HG03025 (cell line): ENCODE measurements around the gene OR2A7.
"Not testable (repeated sequence)": the region's sequence is repeated elsewhere in the genome, so short reads cannot be mapped to it uniquely, and the experiment has no call there.

Experiments
- ATAC-seq: cut with Tn5 transposase; IDR thresholded peaks from one replicate; pipeline ENCODE4 v1.9.1; 2021; ENCODE audit warnings: mild to moderate bottlenecking, moderate library complexity; ENCODE audit not compliant: unreplicated experiment, low FRiP score

The OR2A7 gene

DNA sequence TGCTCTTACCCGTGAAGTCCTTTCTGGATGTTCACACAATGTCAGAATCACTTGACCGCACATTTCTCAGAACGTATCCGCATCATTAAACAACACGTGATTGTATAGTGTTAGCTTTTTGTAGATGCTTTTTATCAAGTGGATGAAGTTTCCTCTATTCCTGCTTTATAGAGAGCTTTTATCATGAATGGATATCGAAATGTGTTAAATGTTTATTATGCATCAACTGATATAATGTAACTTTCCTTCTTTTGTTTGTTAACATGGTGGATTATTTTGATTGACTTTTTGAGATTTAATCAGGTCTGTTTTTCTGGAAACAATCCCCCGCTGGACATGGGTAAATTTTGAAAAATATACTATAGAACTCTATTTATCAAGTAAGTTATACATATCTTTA is at the start of gene OR2A7:
Gene OR2A7, minus strand, starts transcription at position 101 of the 400 bp plus-strand sequence. CDS start 5,164 bp downstream, outside the sequence.
- not testable (repeated sequence) for ATAC-seq

DNA sequence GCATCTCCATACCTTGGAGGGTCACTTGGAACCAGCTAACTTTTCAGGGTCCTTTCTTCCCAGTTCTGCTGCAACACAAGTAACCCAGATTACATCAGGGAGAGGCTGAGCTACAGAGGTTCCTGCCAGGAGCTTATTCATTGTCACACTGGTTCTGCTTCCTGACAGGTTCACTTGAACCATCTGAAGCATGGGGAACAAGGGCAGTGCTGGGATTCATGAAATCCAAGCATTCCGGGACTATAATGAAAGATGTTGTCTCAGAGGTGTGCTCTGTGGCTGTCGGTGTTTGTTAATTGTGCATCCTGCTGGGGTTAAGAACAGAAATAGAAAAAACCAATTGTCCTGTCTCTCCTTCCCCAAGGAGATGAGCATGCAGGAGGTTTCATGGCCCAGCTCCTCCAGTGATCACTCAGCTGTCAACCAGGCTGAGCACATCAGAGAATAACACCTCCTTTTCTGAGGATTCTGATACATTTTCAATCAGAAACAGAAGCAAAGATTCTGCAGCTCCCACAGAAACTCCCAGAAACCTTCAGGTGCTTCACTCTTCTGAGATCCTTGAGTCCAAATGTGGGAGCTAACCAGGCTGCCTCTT is 47.4 kb upstream of the OR2A7 start, which contains the start of gene OR2A1:
Gene OR2A1, plus strand, starts transcription at position 548 of the 598 bp plus-strand sequence. CDS start 5,706 bp downstream, outside the sequence.
- ATAC-seq = not testable (repeated sequence)

GRCh38 chr7:144311218-144311617 is 46.6 kb upstream of the OR2A7 start:
- ATAC-seq = not testable (repeated sequence)

- ATAC-seq = not testable (repeated sequence)
Measured at GRCh38 chr7:144309702-144310101, 45.1 kb upstream of the OR2A7 start.

- not testable (repeated sequence) for ATAC-seq
Measured at GRCh38 chr7:144305156-144305555, 40.6 kb upstream of the OR2A7 start.

DNA sequence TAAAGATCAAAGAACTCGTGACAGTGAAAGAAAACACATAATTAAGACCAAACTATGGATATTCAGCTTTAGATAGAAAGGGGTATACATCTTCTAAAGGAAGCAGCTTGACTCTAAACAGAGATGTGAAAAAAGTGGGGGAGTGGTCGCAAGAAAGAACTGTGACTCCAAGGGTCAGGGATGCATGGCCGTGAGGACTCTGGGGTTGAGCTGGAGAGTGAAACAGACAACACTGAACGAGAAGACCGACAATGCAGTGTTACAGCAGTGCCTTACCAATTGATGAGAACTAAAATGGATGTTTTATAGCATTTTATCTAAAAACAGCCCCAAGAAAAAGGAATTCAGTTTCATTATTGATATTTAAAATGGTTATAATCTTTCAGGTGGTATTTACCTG is 39.0 kb upstream of the OR2A7 start:
- ATAC-seq = not testable (repeated sequence)

DNA sequence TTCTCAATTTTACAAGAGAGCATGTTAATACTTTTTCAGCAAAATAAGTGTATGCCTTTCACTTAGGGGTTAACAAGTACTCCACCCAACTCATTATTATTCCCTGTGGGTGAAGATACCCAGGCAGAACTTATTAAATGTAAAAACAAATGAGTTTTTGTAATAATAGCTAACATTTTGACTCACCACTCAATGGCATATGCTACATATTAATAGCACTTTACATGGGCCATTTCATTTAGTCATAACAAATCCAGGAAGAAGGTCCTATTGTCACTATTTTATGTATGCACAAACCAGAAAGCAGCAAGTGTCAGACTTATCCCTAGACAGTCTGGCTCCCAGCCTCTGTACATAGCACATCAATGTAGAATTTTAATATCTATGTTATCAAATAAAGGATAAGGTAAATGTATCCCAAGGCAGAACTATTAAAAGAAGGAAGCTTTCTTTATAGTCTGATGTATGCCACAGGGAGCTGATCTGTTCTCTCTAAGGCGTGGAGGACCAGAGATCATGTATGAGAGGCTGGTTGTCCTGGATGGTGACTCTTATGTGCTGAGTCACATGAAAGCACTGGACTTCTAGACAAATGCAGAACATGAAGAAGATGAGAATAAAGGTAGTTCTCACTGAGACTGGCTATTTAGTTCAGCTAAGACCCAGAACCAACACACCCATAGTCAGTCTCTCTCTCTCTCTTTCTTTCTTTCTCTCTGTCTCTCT is 38.1 kb upstream of the OR2A7 start:
- ATAC-seq = not testable (repeated sequence)

- ATAC-seq = peak; percentile 75
Measured at GRCh38 chr7:144293794-144294499, 29.4 kb upstream of the OR2A7 start.

- not testable (repeated sequence) for ATAC-seq
Measured at GRCh38 chr7:144292384-144293161, 28.0 kb upstream of the OR2A7 start.

DNA sequence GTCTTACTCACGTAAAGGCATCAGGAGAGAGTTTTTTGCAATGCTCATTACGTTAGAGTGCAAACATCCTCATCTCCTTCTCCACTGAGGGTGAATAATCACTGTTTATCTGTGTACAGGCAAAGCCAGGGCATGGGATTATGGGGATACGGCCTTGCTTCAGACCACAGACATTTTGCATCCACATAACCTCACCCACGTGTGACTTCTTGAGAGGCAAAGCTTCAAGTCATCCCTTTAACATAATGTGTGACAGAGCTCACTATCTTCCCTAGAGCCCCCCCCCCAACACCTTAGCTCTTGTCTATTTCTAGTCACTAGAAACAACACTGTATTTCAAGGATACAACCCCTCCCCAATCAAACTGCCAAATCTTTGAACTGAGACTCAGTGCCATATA is 27.0 kb upstream of the OR2A7 start:
- ATAC-seq = not testable (repeated sequence)

DNA sequence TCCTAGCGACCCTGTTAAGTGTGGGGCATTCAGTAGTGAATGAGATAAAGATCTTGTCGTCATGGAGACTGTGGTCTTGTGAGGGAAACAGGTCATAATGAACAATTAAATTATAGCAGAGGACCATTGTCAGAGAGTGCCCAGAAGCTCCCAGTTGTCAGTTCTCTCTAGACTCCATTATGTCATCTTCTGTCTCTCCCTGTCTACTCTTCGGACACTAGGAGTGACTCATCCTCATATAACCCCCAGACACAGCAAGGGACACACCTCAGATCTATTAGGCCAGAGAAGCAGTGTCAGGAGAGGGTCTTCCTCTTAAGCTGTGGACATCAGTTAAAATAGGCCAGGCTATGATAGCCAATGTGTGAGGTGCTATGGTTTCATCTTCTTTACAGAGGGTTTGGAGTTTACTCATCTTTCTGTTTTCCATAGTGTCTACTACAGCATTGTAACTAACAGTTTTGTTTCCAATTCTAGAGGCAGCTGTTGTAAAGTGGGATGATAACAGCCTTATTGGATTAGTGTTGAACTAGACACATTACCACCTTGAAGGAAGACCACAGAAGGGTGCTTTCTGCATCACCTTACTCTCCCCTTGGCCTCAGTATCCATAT is 22.7 kb upstream of the OR2A7 start:
- not testable (repeated sequence) for ATAC-seq

- not testable (repeated sequence) for ATAC-seq
Measured at GRCh38 chr7:144283716-144284115, 19.1 kb upstream of the OR2A7 start.

- not testable (repeated sequence) for ATAC-seq
Measured at GRCh38 chr7:144282490-144282889, 17.9 kb upstream of the OR2A7 start.

DNA sequence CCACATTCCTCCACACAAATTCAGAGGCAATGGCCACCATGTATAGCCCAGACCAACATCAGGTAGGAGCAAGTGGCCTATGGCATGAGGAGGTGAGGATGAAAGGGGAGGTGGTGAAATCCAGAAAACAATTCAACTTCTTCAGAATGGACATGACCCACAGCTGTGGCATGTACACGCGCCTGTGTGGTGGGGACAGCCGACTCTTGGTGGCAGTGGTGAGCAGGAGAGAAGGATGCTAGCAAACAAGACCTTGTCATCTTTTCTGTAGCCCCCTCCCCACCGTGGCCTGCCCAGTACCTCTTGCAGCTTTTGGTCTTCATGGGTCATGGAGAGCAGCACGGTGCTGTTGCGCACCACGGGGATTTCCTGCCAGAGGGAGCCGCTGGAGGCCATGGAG is 17.4 kb upstream of the OR2A7 start:
- ATAC-seq = not testable (repeated sequence)

DNA sequence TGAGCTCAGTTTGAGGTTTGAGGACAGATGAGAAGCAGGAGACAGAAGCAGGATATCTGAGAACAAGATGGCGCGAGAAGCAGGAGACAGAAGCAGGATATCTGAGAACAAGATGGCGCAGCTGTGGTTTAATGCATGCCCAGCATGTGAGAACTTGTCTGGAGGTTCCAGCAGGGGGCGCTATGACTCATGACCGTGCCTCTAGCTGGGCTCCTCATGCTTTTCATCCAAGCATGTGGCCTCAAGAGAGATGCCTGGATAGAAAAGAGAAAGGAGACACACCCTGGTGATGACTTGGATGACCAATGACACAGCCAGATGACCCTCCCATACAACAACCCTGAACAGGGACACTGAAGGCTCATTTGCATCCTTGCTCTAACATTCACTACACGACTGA is 15.4 kb upstream of the OR2A7 start:
- ATAC-seq = not testable (repeated sequence)

DNA sequence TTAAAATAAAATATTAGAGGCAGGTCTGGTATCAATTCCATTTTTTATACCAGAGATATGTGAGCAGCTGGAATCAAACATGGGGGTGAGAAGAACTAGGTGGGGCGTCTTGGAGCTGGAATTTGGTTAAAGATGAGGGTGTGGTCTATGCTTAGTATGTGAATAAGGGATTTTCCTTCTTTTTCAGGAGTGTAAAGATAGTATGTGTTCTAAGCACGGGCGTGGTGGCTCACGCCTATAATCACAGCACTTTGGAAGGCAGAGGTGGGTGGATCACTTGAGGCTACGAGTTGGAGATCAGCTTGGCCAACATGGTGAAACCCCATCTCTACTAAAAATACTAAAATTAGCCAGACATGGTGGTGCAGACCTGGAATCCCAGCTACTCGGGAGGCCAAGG is 10.7 kb upstream of the OR2A7 start:
- ATAC-seq = not testable (repeated sequence)

GRCh38 chr7:144269188-144269587 is 4.6 kb upstream of the OR2A7 start, which contains the start of gene CTAGE8:
CTAGE8 (minus strand) TSS chr7:144269288; CDS start chr7:144269250, 38 bp downstream.
- not testable (repeated sequence) for ATAC-seq

DNA sequence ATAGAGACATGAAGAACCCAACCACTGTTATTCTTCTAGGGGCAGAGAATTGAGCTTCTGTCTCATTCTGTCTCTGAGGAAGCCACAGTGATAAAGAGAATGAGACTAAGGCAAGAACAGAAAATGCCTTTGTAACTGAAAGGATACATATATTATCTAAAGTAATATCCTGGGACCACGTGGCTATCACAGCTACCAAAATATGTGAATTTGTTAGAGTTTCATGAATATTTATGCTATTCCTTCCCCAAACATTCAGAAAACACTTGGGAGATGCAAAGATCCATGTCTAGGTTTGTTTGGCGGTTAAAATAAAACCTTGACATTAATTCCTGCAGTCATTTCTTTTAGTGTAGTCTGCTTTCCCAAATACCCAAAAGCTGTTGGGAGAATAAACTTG is 2.5 kb downstream of the OR2A7 start:
- not testable (repeated sequence) for ATAC-seq

GRCh38 chr7:144259067-144259466 is 5.5 kb downstream of the OR2A7 start:
- ATAC-seq = not testable (repeated sequence)

GRCh38 chr7:144256112-144256511 is 8.5 kb downstream of the OR2A7 start:
- ATAC-seq = no peak
